ENCODE measurements around the gene IFTAP.

Gene IFTAP

GRCh38 chr11:36689442-36689841, 95.1 kb downstream of the IFTAP start:
- Mint-ChIP-seq H3K4me1 (peaks cover 36% of the 10 kb centered on the region), H3K27ac (no peak overlapping the region), H3K27me3 (ENCODE audit: low read depth) (peaks cover 3% of the 10 kb centered on the region), H3K9me3 (no peaks in the 10 kb centered on the region), H3K36me3 (ENCODE audit: low read depth) (no peaks in the 10 kb centered on the region), H3K4me3 (no peak overlapping the region)
- TF ChIP-seq CTCF (IDR thresholded peaks at IDR 0.05; ENCODE audit: unreplicated experiment in 3 of 3) = no peak

DNA sequence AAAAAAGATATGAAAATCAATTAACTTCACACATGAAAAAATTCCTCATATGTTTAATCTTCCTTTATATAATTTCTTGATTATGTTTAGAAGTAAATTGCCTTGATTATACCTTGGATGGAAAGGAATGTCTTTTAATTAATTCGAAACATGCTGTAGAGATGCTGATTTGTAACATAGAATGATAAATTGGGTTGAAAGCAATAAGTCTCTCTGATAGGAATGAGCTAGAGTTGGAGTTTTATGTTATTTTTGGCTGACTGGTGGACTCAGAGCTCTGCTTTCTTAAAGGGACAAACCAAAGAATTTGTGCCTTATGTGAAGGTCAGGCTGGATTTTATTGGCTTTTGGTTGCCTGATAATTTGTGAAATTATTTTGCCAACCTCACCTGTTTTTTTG, 98.4 kb downstream of the IFTAP start:
- no peaks in the 10 kb centered on the region for H3K9me3 Mint-ChIP-seq
- peak overlapping the region; percentile 87 to 95 (median 91) for H3K27ac Mint-ChIP-seq
- peaks cover 3% of the 10 kb centered on the region for H3K27me3 Mint-ChIP-seq (ENCODE audit: low read depth)
- H3K4me3 Mint-ChIP-seq = no peak overlapping the region
- no peak for TF ChIP-seq CTCF (IDR thresholded peaks at IDR 0.05; ENCODE audit: unreplicated experiment in 3 of 3)
- peaks cover 52% of the 10 kb centered on the region for H3K4me1 Mint-ChIP-seq
- H3K36me3 Mint-ChIP-seq (ENCODE audit: low read depth) = no peaks in the 10 kb centered on the region

- H3K36me3 Mint-ChIP-seq (ENCODE audit: low read depth) = no peaks in the 10 kb centered on the region
- peak overlapping the region; percentile 87 to 95 (median 91) for H3K27ac Mint-ChIP-seq
- no peak for TF ChIP-seq CTCF (IDR thresholded peaks at IDR 0.05; ENCODE audit: unreplicated experiment in 3 of 3)
- no peaks in the 10 kb centered on the region for H3K9me3 Mint-ChIP-seq
- H3K27me3 Mint-ChIP-seq (ENCODE audit: low read depth) = peaks cover 1% of the 10 kb centered on the region
- H3K4me3 Mint-ChIP-seq = no peak overlapping the region
- peaks cover 49% of the 10 kb centered on the region for H3K4me1 Mint-ChIP-seq
Measured at GRCh38 chr11:36693139-36693843, 99.0 kb downstream of the IFTAP start.

DNA sequence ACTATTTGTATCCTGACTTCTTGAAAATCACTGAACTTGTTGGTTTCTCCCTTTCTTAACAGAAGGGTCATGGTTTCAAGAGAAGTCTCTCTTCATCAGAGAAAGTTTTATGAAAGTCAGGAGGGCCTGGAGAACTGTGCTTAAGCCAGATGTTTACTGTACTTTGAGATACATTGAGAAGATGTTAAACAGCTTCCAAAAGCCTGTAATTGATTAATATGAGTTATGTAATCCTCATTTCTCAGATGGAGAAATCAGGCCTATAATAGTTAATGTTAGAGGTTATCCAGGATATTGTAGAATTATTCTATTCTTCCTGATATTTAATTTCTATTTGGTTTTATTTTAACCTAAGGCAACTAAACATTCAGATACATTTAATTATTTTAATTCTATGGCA, 100.8 kb downstream of the IFTAP start:
- Mint-ChIP-seq H3K4me3 (no peak overlapping the region), H3K36me3 (ENCODE audit: low read depth) (no peaks in the 10 kb centered on the region), H3K27ac (peak overlapping the region in 2 of 3 experiments; percentile 60 to 61), H3K4me1 (peaks cover 54% of the 10 kb centered on the region), H3K9me3 (no peaks in the 10 kb centered on the region), H3K27me3 (ENCODE audit: low read depth) (no peaks in the 10 kb centered on the region)
- no peak for TF ChIP-seq CTCF (IDR thresholded peaks at IDR 0.05; ENCODE audit: unreplicated experiment in 3 of 3)

GRCh38 chr11:36695571-36695970, 101.3 kb downstream of the IFTAP start:
- no peaks in the 10 kb centered on the region for H3K27me3 Mint-ChIP-seq (ENCODE audit: low read depth)
- TF ChIP-seq CTCF (IDR thresholded peaks at IDR 0.05; ENCODE audit: unreplicated experiment in 3 of 3) = no peak
- peak overlapping the region in 2 of 3 experiments; percentile 60 to 61 for H3K27ac Mint-ChIP-seq
- H3K36me3 Mint-ChIP-seq (ENCODE audit: low read depth) = no peaks in the 10 kb centered on the region
- H3K9me3 Mint-ChIP-seq = no peaks in the 10 kb centered on the region
- peaks cover 54% of the 10 kb centered on the region for H3K4me1 Mint-ChIP-seq
- H3K4me3 Mint-ChIP-seq = no peak overlapping the region

- Mint-ChIP-seq H3K9me3 (no peaks in the 10 kb centered on the region), H3K27ac (peak overlapping the region; percentile 61 to 69 (median 65)), H3K4me1 (peaks cover 54% of the 10 kb centered on the region), H3K36me3 (ENCODE audit: low read depth) (no peaks in the 10 kb centered on the region), H3K4me3 (no peak overlapping the region), H3K27me3 (ENCODE audit: low read depth) (no peaks in the 10 kb centered on the region)
- no peak for TF ChIP-seq CTCF (IDR thresholded peaks at IDR 0.05; ENCODE audit: unreplicated experiment in 3 of 3)
Measured at GRCh38 chr11:36696550-36696949, 102.2 kb downstream of the IFTAP start.

Data from nephron (organoid).